C4-2B (cell line): ENCODE measurements around the gene PACRG.

ENCODE experiments used
- ZFX ChIP-seq: fragments of 450-650 bp; IDR thresholded peaks from 2 replicates; pipeline ENCODE4 v1.6.1; 2017
- TF ChIP-seq, protein P1 (sequence below): fragments of 450-650 bp; conservative IDR thresholded peaks from 2 replicates; pipeline ENCODE4 v1.5.1; 2017; ENCODE audit warnings: mild to moderate bottlenecking

DNA sequence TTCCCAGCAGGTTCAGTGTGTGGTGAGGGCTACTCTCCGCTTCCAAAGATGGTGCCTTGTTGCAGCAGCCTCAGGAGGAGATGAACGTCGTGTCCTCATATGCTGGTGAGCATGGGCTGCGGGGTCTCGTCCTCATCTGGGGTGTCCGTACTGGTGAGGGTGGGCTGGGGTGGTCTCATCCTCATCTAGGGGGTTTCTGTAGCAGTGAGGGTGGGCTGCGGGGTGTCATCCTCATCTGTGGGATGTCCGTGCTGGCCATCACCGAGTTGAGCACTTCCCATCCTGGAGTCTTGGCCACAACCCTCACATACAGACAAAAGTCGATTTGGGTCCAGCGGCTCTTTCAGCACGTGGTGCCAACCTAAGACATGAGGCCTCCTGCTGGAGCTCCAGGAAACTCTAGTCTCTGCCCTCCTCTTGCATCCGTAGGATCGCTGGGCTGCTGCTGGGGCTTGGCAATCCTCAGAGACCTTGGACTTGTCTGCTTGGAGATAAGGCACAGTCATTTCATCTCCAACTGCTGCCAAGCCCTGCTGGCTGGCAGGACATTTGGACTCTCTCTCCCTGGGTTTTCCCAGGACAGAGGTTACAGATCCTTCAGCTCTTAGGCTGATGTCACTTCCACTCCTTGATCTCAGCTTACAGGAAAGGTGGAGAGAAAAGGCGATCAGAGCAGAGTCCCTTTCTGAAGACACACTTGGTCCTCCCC, 160.4 kb downstream of the PACRG start:
- TF ChIP-seq, protein P1, sequence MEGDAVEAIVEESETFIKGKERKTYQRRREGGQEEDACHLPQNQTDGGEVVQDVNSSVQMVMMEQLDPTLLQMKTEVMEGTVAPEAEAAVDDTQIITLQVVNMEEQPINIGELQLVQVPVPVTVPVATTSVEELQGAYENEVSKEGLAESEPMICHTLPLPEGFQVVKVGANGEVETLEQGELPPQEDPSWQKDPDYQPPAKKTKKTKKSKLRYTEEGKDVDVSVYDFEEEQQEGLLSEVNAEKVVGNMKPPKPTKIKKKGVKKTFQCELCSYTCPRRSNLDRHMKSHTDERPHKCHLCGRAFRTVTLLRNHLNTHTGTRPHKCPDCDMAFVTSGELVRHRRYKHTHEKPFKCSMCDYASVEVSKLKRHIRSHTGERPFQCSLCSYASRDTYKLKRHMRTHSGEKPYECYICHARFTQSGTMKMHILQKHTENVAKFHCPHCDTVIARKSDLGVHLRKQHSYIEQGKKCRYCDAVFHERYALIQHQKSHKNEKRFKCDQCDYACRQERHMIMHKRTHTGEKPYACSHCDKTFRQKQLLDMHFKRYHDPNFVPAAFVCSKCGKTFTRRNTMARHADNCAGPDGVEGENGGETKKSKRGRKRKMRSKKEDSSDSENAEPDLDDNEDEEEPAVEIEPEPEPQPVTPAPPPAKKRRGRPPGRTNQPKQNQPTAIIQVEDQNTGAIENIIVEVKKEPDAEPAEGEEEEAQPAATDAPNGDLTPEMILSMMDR = no peak
- no peak for TF ChIP-seq ZFX
